Measurements from ENCODE around the gene RARS1. TPM values are rescaled to one million over a fixed set of nuclear protein-coding genes. Genes with fewer than 3 reads are reported as not detected.

RARS1 gene
- total and polyA plus RNA-seq, 2 experiments from 2014 or later = 75.1 to 129 TPM

DNA sequence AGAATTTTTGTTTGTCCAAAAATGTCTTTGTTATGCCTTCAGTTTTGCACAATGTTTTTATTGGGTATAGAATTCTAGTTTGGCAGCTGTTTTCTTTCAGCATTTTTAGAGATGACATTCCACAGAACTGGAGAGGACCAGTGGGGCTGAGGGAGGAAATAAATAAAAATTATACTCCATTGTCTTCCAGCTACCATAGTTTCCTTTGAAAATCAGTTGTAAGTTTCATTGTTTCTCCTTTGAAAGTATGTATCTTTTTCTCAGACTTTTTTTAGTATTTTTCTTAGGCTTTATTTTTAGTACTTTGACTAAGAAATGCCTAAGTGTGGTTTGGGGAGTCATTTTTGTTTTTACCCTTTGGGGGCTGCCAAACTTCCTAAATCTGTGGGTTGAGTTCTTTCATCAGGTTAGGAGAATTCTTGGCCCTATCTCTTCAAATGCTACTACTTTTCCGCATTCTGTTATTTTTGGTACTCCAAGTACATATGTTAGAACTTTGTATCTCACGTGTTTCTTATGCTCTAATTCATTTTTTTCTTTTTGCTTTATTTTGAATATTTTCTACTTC, 27.7 kb downstream of the RARS1 start (continued):
- TF ChIP-seq, protein P1, sequence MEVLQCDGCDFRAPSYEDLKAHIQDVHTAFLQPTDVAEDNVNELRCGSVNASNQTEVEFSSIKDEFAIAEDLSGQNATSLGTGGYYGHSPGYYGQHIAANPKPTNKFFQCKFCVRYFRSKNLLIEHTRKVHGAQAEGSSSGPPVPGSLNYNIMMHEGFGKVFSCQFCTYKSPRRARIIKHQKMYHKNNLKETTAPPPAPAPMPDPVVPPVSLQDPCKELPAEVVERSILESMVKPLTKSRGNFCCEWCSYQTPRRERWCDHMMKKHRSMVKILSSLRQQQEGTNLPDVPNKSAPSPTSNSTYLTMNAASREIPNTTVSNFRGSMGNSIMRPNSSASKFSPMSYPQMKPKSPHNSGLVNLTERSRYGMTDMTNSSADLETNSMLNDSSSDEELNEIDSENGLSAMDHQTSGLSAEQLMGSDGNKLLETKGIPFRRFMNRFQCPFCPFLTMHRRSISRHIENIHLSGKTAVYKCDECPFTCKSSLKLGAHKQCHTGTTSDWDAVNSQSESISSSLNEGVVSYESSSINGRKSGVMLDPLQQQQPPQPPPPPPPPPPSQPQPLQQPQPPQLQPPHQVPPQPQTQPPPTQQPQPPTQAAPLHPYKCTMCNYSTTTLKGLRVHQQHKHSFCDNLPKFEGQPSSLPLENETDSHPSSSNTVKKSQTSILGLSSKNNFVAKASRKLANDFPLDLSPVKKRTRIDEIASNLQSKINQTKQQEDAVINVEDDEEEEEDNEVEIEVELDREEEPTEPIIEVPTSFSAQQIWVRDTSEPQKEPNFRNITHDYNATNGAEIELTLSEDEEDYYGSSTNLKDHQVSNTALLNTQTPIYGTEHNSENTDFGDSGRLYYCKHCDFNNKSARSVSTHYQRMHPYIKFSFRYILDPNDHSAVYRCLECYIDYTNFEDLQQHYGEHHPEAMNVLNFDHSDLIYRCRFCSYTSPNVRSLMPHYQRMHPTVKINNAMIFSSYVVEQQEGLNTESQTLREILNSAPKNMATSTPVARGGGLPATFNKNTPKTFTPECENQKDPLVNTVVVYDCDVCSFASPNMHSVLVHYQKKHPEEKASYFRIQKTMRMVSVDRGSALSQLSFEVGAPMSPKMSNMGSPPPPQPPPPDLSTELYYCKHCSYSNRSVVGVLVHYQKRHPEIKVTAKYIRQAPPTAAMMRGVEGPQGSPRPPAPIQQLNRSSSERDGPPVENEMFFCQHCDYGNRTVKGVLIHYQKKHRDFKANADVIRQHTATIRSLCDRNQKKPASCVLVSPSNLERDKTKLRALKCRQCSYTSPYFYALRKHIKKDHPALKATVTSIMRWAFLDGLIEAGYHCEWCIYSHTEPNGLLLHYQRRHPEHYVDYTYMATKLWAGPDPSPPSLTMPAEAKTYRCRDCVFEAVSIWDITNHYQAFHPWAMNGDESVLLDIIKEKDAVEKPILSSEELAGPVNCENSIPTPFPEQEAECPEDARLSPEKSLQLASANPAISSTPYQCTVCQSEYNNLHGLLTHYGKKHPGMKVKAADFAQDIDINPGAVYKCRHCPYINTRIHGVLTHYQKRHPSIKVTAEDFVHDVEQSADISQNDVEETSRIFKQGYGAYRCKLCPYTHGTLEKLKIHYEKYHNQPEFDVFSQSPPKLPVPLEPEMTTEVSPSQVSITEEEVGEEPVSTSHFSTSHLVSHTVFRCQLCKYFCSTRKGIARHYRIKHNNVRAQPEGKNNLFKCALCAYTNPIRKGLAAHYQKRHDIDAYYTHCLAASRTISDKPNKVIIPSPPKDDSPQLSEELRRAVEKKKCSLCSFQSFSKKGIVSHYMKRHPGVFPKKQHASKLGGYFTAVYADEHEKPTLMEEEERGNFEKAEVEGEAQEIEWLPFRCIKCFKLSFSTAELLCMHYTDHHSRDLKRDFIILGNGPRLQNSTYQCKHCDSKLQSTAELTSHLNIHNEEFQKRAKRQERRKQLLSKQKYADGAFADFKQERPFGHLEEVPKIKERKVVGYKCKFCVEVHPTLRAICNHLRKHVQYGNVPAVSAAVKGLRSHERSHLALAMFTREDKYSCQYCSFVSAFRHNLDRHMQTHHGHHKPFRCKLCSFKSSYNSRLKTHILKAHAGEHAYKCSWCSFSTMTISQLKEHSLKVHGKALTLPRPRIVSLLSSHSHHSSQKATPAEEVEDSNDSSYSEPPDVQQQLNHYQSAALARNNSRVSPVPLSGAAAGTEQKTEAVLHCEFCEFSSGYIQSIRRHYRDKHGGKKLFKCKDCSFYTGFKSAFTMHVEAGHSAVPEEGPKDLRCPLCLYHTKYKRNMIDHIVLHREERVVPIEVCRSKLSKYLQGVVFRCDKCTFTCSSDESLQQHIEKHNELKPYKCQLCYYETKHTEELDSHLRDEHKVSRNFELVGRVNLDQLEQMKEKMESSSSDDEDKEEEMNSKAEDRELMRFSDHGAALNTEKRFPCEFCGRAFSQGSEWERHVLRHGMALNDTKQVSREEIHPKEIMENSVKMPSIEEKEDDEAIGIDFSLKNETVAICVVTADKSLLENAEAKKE (CRISPR knock-in tag; IDR thresholded peaks at IDR 0.05) = no peak
- TF ChIP-seq, protein P2, sequence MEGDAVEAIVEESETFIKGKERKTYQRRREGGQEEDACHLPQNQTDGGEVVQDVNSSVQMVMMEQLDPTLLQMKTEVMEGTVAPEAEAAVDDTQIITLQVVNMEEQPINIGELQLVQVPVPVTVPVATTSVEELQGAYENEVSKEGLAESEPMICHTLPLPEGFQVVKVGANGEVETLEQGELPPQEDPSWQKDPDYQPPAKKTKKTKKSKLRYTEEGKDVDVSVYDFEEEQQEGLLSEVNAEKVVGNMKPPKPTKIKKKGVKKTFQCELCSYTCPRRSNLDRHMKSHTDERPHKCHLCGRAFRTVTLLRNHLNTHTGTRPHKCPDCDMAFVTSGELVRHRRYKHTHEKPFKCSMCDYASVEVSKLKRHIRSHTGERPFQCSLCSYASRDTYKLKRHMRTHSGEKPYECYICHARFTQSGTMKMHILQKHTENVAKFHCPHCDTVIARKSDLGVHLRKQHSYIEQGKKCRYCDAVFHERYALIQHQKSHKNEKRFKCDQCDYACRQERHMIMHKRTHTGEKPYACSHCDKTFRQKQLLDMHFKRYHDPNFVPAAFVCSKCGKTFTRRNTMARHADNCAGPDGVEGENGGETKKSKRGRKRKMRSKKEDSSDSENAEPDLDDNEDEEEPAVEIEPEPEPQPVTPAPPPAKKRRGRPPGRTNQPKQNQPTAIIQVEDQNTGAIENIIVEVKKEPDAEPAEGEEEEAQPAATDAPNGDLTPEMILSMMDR (conservative IDR thresholded peaks at IDR 0.05; ENCODE audit: low read depth in 2 of 2) = no peak
- TF ChIP-seq CREB1 (CRISPR knock-in tag; IDR thresholded peaks at IDR 0.05; ENCODE audit: low read depth) (no peak), ZNF331 (CRISPR knock-in tag; IDR thresholded peaks at IDR 0.05; ENCODE audit: low read depth) (no peak), POLR2AphosphoS5 (IDR thresholded peaks at IDR 0.05; ENCODE audit: low read depth) (no peak), EZH2 (IDR thresholded peaks at IDR 0.05; ENCODE audit: low read depth, unreplicated experiment) (no peak), ETS1 (IDR thresholded peaks at IDR 0.05) (no peak), ZNF114 (CRISPR knock-in tag; IDR thresholded peaks at IDR 0.05) (no peak), NANOG (IDR thresholded peaks at IDR 0.05; ENCODE audit: borderline replicate concordance) (no peak), EZH2phosphoT487 (IDR thresholded peaks at IDR 0.05; ENCODE audit: unreplicated experiment) (no peak)
